Testis (tissue), 3 donors: ENCODE measurements around the gene MAN2B2. TPM values are rescaled to one million over a fixed set of nuclear protein-coding genes. Genes with fewer than 3 reads are reported as not detected.

Source experiments
- DNase-seq: peaks from one replicate; pipeline ENCODE4 v3.0.0-alpha.2; 2019
- H3K27ac ChIP-seq, 2 donors: fragments of 200-600 bp; sonication (generic); one replicate each; pipeline ENCODE4 v1.5.1; 2019
- H3K27me3 ChIP-seq: fragments of 200-600 bp; sonication (generic); one replicate; pipeline ENCODE4 v1.5.1; 2019
- H3K36me3 ChIP-seq: fragments of 200-600 bp; sonication (generic); one replicate; pipeline ENCODE4 v1.5.1; 2017; ENCODE audit warnings: low read depth; ENCODE audit errors: missing control alignments
- H3K4me1 ChIP-seq: fragments of 200-600 bp; sonication (generic); one replicate; pipeline ENCODE4 v1.5.1; 2019
- H3K4me3 ChIP-seq, 2 donors: fragments of 200-600 bp; sonication (generic); one replicate each; pipeline ENCODE4 v1.5.1; 2017 to 2019
- H3K9me3 ChIP-seq: fragments of 200-600 bp; sonication (generic); one replicate; pipeline ENCODE4 v1.5.1; 2017
- POLR2A ChIP-seq: fragments of 450-650 bp; IDR thresholded peaks from one replicate; pipeline ENCODE4 v1.6.1; 2017; ENCODE audit warnings: antibody characterized with exemption, mild to moderate bottlenecking, moderate library complexity
- WGBS, 2 donors: methylation state at CpG; one replicate each; pipeline ENCODE4 v1.1.5; 2018; 5-methylcytosine and 5-hydroxymethylcytosine counted together
- intact Hi-C: fragments of 100-400 bp; cut with DNase I; formaldehyde crosslinking; loops from one replicate; pipeline ENCODE4 v1.15.1; 2023; ENCODE audit warnings: low total_unique reads
- polyA plus RNA-seq: library from polyadenylated mRNA; stranded (reverse); fragments of 350-450 nt; fragmentation: Illumina TruSeq; extraction: RNeasy Lipid Tissue Mini Kit (QIAGEN cat#74804); gene quantifications from one replicate; pipeline ENCODE4 v1.2.3, GENCODE V29; 2014; ENCODE audit warnings: low read depth, low replicate concordance; ENCODE audit not compliant: insufficient read depth
- total RNA-seq, 2 donors: library from RNA; depleted of rRNA; stranded (reverse); fragments of >200 nt; gene quantifications; one replicate each; pipeline ENCODE4 v1.2.3, GENCODE V29; 2016
- TF ChIP-seq, protein P1 (sequence below), 3 experiments: fragments of 450-650 bp in 2 of 3; fragments of 200-600 bp in 1 of 3; sonication (generic) in 1 of 3; IDR thresholded peaks; one replicate each; pipeline ENCODE4 v1.5.1; 2016 to 2019; ENCODE audit warnings: antibody characterized with exemption in 3 of 3, mild to moderate bottlenecking in 2 of 3, moderate library complexity in 1 of 3

MAN2B2 gene
- total and polyA plus RNA-seq, 3 donors from 2014 or later, result 15.0 to 23.7 (median 17.0) TPM

DNA sequence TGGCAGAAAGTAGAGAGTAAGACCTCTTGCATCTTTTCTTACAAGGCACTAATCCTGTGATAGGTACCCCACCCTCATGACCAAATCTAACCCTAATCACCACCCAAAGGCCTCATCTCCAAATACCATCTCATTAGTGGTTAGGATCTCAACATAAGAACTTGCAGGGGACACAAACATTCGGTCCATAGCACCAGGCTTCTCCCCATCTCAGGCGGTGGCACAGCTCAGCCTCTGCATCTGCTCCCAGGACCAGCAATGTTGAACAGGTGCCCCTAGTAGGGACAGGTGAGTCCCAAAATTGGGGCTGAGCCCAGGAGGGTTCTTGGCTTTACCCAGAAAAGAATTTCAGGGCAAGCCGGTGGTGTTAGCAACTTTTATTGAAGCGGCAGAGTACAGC is 57.1 kb downstream of the MAN2B2 start:
- H3K4me1 ChIP-seq, result no peaks in the 10 kb centered on the region
- H3K36me3 ChIP-seq, result no peaks in the 10 kb centered on the region
- no peak overlapping the region for H3K4me3 ChIP-seq
- 94 to 100% methylated on average over 3 to 4 of the region's 4 CpGs for WGBS, 2 donors
- no peaks in the 10 kb centered on the region for H3K27me3 ChIP-seq
- intact Hi-C loops, result no loop called here
- no peak for TF ChIP-seq POLR2A
- TF ChIP-seq, protein P1, sequence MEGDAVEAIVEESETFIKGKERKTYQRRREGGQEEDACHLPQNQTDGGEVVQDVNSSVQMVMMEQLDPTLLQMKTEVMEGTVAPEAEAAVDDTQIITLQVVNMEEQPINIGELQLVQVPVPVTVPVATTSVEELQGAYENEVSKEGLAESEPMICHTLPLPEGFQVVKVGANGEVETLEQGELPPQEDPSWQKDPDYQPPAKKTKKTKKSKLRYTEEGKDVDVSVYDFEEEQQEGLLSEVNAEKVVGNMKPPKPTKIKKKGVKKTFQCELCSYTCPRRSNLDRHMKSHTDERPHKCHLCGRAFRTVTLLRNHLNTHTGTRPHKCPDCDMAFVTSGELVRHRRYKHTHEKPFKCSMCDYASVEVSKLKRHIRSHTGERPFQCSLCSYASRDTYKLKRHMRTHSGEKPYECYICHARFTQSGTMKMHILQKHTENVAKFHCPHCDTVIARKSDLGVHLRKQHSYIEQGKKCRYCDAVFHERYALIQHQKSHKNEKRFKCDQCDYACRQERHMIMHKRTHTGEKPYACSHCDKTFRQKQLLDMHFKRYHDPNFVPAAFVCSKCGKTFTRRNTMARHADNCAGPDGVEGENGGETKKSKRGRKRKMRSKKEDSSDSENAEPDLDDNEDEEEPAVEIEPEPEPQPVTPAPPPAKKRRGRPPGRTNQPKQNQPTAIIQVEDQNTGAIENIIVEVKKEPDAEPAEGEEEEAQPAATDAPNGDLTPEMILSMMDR (IDR thresholded peaks at IDR 0.05), result no peak
- H3K9me3 ChIP-seq, result no peaks in the 10 kb centered on the region
- no peak for DNase-seq
- no peak overlapping the region for H3K27ac ChIP-seq

DNA sequence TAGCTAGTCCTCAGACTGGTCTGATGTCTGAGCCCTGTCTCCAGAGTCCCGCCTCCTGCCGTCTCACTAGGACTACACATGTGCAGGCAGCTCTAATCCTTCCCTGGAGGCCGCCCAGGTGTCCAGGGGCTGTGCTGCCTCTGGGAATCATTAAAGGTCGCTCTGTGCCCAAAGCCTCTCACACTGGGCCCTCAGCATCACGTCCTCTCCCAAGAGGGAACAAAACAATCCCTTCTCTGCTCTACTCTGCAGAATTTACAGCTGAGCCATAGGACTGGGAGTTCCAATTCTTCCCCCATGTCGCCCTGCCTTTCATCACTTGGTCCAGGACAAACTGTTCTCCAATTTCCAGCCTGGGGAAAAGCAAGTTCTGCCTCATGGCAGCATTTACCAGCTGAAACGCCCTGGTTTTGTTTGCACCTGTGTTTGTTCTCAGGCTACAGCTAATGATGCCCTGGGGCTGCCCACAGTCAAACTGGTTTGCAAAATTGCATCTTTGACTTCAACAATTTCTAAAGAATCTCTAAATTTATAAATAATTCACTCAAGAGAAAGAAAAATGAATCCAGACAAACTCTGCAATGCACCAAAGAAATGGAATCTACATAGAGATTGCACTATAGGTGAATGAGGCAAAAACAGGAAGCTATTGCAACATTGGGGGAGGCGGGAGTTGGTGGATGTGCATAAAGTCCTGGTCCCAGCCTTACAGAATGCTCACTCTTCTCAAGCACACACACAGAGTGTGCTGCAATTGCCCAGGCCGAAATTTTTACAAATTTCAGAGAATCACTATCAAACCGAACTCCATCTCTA is 58.3 kb downstream of the MAN2B2 start:
- Histone ChIP-seq H3K4me1 (no peaks in the 10 kb centered on the region), H3K36me3 (no peaks in the 10 kb centered on the region), H3K27ac (no peak overlapping the region), H3K27me3 (no peaks in the 10 kb centered on the region), H3K4me3 (no peak overlapping the region), H3K9me3 (no peaks in the 10 kb centered on the region)
- TF ChIP-seq, protein P1 (IDR thresholded peaks at IDR 0.05), result no peak
- no peak for TF ChIP-seq POLR2A
- WGBS, 2 donors, result 58 to 71% methylated on average over 10 of the region's 10 CpGs
- DNase-seq, result no peak
- intact Hi-C loops, result no loop called here

DNA sequence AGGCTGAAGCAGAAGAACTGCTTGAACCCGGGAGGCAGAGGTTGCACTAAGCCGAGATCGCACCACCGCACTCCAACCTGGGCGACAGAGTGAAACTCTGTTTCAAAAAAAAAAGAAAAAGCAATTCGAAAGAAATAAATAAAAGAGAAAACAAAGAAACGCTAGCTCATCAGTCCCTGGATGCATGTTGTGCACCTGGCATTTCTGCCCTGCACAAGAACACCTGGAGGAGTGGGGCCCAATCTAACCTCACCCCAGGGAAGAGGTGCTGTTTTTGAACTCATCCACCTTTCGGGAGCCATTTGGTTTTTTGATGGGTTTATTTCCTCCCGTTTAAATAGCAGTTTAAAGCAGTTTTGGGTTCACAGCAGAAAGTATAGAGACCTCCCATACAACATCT is 59.8 kb downstream of the MAN2B2 start:
- H3K9me3 ChIP-seq, result no peaks in the 10 kb centered on the region
- no peaks in the 10 kb centered on the region for H3K36me3 ChIP-seq
- intact Hi-C loops, result no loop called here
- TF ChIP-seq POLR2A, result no peak
- TF ChIP-seq, protein P1 (IDR thresholded peaks at IDR 0.05), result no peak
- H3K4me1 ChIP-seq, result peaks cover under 1% of the 10 kb centered on the region
- no peak for DNase-seq
- no peak overlapping the region for H3K27ac ChIP-seq
- no peaks in the 10 kb centered on the region for H3K27me3 ChIP-seq
- WGBS, 2 donors, result 84 to 87% methylated on average over 9 of the region's 9 CpGs
- H3K4me3 ChIP-seq, result no peak overlapping the region

DNA sequence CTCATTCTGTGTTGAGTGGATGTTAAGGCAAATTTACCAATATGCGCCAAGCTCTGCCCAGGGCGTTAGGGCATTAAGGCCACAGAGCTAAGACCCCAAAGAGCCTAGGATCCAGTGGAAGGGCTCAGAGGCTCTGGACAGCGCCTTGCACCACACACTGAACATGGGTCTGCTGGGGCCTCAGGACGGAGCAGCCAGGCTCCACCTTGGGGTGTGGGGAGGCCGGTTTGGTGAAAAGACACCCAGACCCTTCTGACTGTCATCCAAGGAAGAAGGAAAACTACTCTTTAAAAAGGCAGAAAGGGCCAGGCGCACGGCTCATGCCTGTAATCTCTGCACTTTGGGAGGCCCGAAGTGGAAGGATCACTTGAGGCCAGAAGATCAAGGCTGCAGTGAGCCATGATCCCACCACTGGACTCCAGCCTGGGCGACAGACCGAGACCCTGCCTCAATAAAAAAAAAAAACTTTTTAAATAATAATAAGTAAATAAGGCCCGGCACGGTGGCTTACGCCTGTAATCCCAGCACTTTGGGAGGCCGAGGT is 64.2 kb downstream of the MAN2B2 start:
- 65 to 74% methylated on average over 14 of the region's 14 CpGs for WGBS, 2 donors
- intact Hi-C loops, result no loop called here

More for the DNA sequence above, 64.2 kb downstream of the MAN2B2 start:
- H3K4me3 ChIP-seq, result no peak overlapping the region
- no peaks in the 10 kb centered on the region for H3K36me3 ChIP-seq
- no peak for TF ChIP-seq POLR2A
- TF ChIP-seq, protein P1 (IDR thresholded peaks at IDR 0.05), result no peak
- no peaks in the 10 kb centered on the region for H3K9me3 ChIP-seq
- H3K27me3 ChIP-seq, result no peaks in the 10 kb centered on the region
- DNase-seq, result no peak
- H3K4me1 ChIP-seq, result peaks cover 24% of the 10 kb centered on the region
- no peak overlapping the region for H3K27ac ChIP-seq
